Lower leg skin (tissue), 4 donors: ENCODE results near the gene TTF2. TPM values are rescaled to one million over a fixed set of nuclear protein-coding genes. Genes with fewer than 3 reads are reported as not detected.

ENCODE experiments used
- DNase-seq, 2 donors: peaks; one replicate each; pipeline ENCODE4 v3.0.0-alpha.2; 2019; ENCODE audit warnings: low spot score in 2 of 2
- H3K4me3 ChIP-seq: fragments of 200-600 bp; sonication (generic); 2 replicates; pipeline ENCODE4 v1.5.1; 2017; ENCODE audit warnings: mild to moderate bottlenecking, low read depth; ENCODE audit not compliant: poor library complexity, severe bottlenecking
- POLR2A ChIP-seq, 2 donors: fragments of 450-650 bp; IDR thresholded peaks; one replicate each; pipeline ENCODE4 v1.6.1; 2016 to 2017; ENCODE audit warnings: antibody characterized with exemption in 2 of 2, mild to moderate bottlenecking in 1 of 2, moderate library complexity in 1 of 2
- WGBS, 2 donors: methylation state at CpG; one replicate each; pipeline ENCODE4 v1.1.5; 2018; 5-methylcytosine and 5-hydroxymethylcytosine counted together
- intact Hi-C: fragments of 100-400 bp; cut with DNase I; formaldehyde crosslinking; loops from one replicate; pipeline ENCODE4 v1.15.0; 2023; ENCODE audit warnings: low total_unique reads
- total RNA-seq, 4 donors: library from RNA; depleted of rRNA; stranded (reverse); fragments of >200 nt; gene quantifications; one replicate each; pipeline ENCODE4 v1.1.0, GENCODE V29; 2016
- TF ChIP-seq, protein P1 (sequence below), 3 donors: fragments of 450-650 bp; IDR thresholded peaks; one replicate each; pipeline ENCODE4 v1.5.1; 2016; ENCODE audit warnings: antibody characterized with exemption in 3 of 3, mild to moderate bottlenecking in 3 of 3, moderate library complexity in 2 of 3

The TTF2 gene
- total RNA-seq, 4 donors from 2014 or later = 6.8 to 26.8 (median 20.6) TPM

GRCh38 chr1:117138106-117138505, 78.0 kb downstream of the TTF2 start:
- H3K4me3 ChIP-seq = no peak overlapping the region
- DNase-seq = no peak
- 85 to 92% methylated on average over 3 of the region's 3 CpGs for whole genome bisulfite sequencing, 2 donors
- intact Hi-C loops = no loop called here
- no peak for TF ChIP-seq POLR2A (IDR thresholded peaks at IDR 0.05)

DNA sequence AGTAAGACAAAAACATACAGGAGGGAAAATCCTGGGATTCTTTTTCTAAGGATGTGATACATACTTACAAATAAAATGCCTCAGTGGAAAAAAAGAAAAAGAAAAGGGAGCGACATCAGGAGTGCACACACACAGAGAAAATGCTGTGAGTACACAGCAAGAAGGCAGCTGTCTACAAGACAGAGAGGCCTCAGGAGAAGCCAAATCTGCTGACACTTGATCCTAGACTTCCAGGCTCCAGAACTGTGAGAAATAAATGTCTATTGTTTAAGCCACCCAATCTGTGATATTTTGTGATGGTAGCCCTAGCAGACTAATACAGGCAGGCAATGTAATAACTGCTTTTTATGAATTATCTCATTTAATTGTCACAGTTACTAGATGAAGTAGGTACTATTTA, 78.4 kb downstream of the TTF2 start:
- 87 to 95% methylated on average over 1 of the region's 1 CpG for WGBS, 2 donors
- no peak for DNase-seq
- intact Hi-C loops = no loop called here

GRCh38 chr1:117142200-117142599, 82.1 kb downstream of the TTF2 start:
- DNase-seq = no peak
- WGBS, 2 donors = 77 to 86% methylated on average over 2 of the region's 2 CpGs
- TF ChIP-seq, protein P1, sequence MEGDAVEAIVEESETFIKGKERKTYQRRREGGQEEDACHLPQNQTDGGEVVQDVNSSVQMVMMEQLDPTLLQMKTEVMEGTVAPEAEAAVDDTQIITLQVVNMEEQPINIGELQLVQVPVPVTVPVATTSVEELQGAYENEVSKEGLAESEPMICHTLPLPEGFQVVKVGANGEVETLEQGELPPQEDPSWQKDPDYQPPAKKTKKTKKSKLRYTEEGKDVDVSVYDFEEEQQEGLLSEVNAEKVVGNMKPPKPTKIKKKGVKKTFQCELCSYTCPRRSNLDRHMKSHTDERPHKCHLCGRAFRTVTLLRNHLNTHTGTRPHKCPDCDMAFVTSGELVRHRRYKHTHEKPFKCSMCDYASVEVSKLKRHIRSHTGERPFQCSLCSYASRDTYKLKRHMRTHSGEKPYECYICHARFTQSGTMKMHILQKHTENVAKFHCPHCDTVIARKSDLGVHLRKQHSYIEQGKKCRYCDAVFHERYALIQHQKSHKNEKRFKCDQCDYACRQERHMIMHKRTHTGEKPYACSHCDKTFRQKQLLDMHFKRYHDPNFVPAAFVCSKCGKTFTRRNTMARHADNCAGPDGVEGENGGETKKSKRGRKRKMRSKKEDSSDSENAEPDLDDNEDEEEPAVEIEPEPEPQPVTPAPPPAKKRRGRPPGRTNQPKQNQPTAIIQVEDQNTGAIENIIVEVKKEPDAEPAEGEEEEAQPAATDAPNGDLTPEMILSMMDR (IDR thresholded peaks at IDR 0.05) = no peak
- TF ChIP-seq POLR2A (IDR thresholded peaks at IDR 0.05) = no peak
- intact Hi-C loops = no loop called here
- H3K4me3 ChIP-seq = no peak overlapping the region

More for the DNA sequence above, 78.4 kb downstream of the TTF2 start:
- TF ChIP-seq POLR2A (IDR thresholded peaks at IDR 0.05) = no peak
- TF ChIP-seq, protein P1 (IDR thresholded peaks at IDR 0.05) = no peak
- H3K4me3 ChIP-seq = no peak overlapping the region

- DNase-seq = no peak
- H3K4me3 ChIP-seq = no peak overlapping the region
- intact Hi-C loops = no loop called here
- no peak for TF ChIP-seq POLR2A (IDR thresholded peaks at IDR 0.05)
- TF ChIP-seq, protein P1 (IDR thresholded peaks at IDR 0.05) = no peak
These were observed 83.0 kb downstream of the TTF2 start for GRCh38 chr1:117143172-117143571.

DNA sequence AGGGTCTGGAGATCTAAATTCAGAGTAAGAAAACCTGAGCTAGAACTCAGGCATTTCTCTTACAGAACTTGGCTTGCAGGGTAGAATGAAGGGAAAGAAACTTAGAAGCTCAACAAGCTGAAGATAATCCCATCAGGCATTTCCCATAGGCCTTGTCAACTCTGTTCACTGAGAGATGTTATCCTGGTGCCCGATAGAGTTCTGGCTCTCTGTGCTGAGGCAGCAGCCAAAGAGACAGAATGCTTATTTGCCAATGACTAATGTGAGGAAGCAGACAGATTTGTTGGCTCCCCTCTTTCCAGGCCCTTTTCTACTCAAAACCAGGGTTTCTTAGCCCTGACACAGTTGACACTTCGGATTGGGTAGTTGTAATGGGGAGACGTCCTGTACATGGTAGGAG, 83.7 kb downstream of the TTF2 start:
- TF ChIP-seq POLR2A (IDR thresholded peaks at IDR 0.05) = no peak
- TF ChIP-seq, protein P1 (IDR thresholded peaks at IDR 0.05) = no peak
- WGBS, 2 donors = 69 to 74% methylated on average over 3 of the region's 3 CpGs
- intact Hi-C loops = no loop called here
- no peak for DNase-seq
- H3K4me3 ChIP-seq = no peak overlapping the region

GRCh38 chr1:117146072-117146471, 85.9 kb downstream of the TTF2 start:
- WGBS, 2 donors = 79 to 81% methylated on average over 2 of the region's 2 CpGs

More at GRCh38 chr1:117146072-117146471, 85.9 kb downstream of the TTF2 start:
- H3K4me3 ChIP-seq = no peak overlapping the region
- no peak for DNase-seq
- intact Hi-C loops = no loop called here
- TF ChIP-seq POLR2A (IDR thresholded peaks at IDR 0.05) = no peak
- TF ChIP-seq, protein P1 (IDR thresholded peaks at IDR 0.05) = no peak
